Measurements from ENCODE around the gene MALRD1. TPM values are rescaled to one million over a fixed set of nuclear protein-coding genes. Genes with fewer than 3 reads are reported as not detected.

MALRD1 gene
- total and polyA plus RNA-seq, 2 donors from 2014 or later = 2.0 to 2.4 TPM

- Histone ChIP-seq H3K27ac (ENCODE audit: low read depth in 2 of 2, low read length in 2 of 2) (no peak overlapping the region), H3K9me3 (ENCODE audit: control insufficient read depth in 2 of 3, insufficient read depth in 1 of 3, low read length in 3 of 3) (no peaks in the 10 kb centered on the region), H3K36me3 (ENCODE audit: control insufficient read depth in 2 of 3, insufficient read depth in 3 of 3, low read length in 3 of 3) (no peaks in the 10 kb centered on the region), H3K9ac (ENCODE audit: low read length in 3 of 3) (no peak overlapping the region), H3K4me1 (ENCODE audit: control insufficient read depth in 2 of 3, insufficient read depth in 2 of 3, low read depth in 1 of 3, low read length in 3 of 3) (no peaks in the 10 kb centered on the region), H3K4me3 (ENCODE audit: low read length in 3 of 3) (no peak overlapping the region), H3K27me3 (ENCODE audit: control insufficient read depth, insufficient read depth, low read length) (no peaks in the 10 kb centered on the region)
- TF ChIP-seq CTCF (IDR thresholded peaks at IDR 0.05; ENCODE audit: borderline replicate concordance, extremely low read depth, insufficient read depth) = no peak
- intact Hi-C loops (cut with DNase I) = no loop called here
- FAIRE-seq (no peak), DNase-seq (no peak)
Observed at GRCh38 chr10:19616966-19617365, 568.4 kb downstream of the MALRD1 start.

GRCh38 chr10:19620811-19621210 lies 572.2 kb downstream of the MALRD1 start:
- intact Hi-C loops (cut with DNase I) = no loop called here
- TF ChIP-seq CTCF (IDR thresholded peaks at IDR 0.05; ENCODE audit: borderline replicate concordance, extremely low read depth, insufficient read depth) = no peak
- no peak overlapping the region for H3K4me3 ChIP-seq (ENCODE audit: low read length in 3 of 3)
- no peak overlapping the region for H3K9ac ChIP-seq (ENCODE audit: low read length in 3 of 3)
- no peak overlapping the region for H3K27ac ChIP-seq (ENCODE audit: low read depth in 2 of 2, low read length in 2 of 2)
- no peaks in the 10 kb centered on the region for H3K4me1 ChIP-seq (ENCODE audit: control insufficient read depth in 2 of 3, insufficient read depth in 2 of 3, low read depth in 1 of 3, low read length in 3 of 3)
- DNase-seq (no peak), FAIRE-seq (no peak)
- H3K9me3 ChIP-seq (ENCODE audit: control insufficient read depth in 2 of 3, insufficient read depth in 1 of 3, low read length in 3 of 3) = no peaks in the 10 kb centered on the region
- no peaks in the 10 kb centered on the region for H3K36me3 ChIP-seq (ENCODE audit: control insufficient read depth in 2 of 3, insufficient read depth in 3 of 3, low read length in 3 of 3)
- H3K27me3 ChIP-seq (ENCODE audit: control insufficient read depth, insufficient read depth, low read length) = no peaks in the 10 kb centered on the region

GRCh38 chr10:19623321-19623720 lies 574.7 kb downstream of the MALRD1 start:
- Histone ChIP-seq H3K27ac (ENCODE audit: low read depth in 2 of 2, low read length in 2 of 2) (no peak overlapping the region), H3K36me3 (ENCODE audit: control insufficient read depth in 2 of 3, insufficient read depth in 3 of 3, low read length in 3 of 3) (no peaks in the 10 kb centered on the region), H3K9ac (ENCODE audit: low read length in 3 of 3) (no peak overlapping the region), H3K4me3 (ENCODE audit: low read length in 3 of 3) (no peak overlapping the region), H3K4me1 (ENCODE audit: control insufficient read depth in 2 of 3, insufficient read depth in 2 of 3, low read depth in 1 of 3, low read length in 3 of 3) (no peaks in the 10 kb centered on the region), H3K9me3 (ENCODE audit: control insufficient read depth in 2 of 3, insufficient read depth in 1 of 3, low read length in 3 of 3) (no peaks in the 10 kb centered on the region), H3K27me3 (ENCODE audit: control insufficient read depth, insufficient read depth, low read length) (no peaks in the 10 kb centered on the region)
- no peak for TF ChIP-seq CTCF (IDR thresholded peaks at IDR 0.05; ENCODE audit: borderline replicate concordance, extremely low read depth, insufficient read depth)
- intact Hi-C loops (cut with DNase I) = no loop called here
- DNase-seq (no peak), FAIRE-seq (no peak)

- H3K27ac ChIP-seq (ENCODE audit: low read depth in 2 of 2, low read length in 2 of 2) = no peak overlapping the region
- H3K9me3 ChIP-seq (ENCODE audit: control insufficient read depth in 2 of 3, insufficient read depth in 1 of 3, low read length in 3 of 3) = no peaks in the 10 kb centered on the region
- no peak overlapping the region for H3K9ac ChIP-seq (ENCODE audit: low read length in 3 of 3)
- H3K27me3 ChIP-seq (ENCODE audit: control insufficient read depth, insufficient read depth, low read length) = no peaks in the 10 kb centered on the region
- no peak overlapping the region for H3K4me3 ChIP-seq (ENCODE audit: low read length in 3 of 3)
- DNase-seq (no peak), FAIRE-seq (no peak)
- H3K4me1 ChIP-seq (ENCODE audit: control insufficient read depth in 2 of 3, insufficient read depth in 2 of 3, low read depth in 1 of 3, low read length in 3 of 3) = peaks cover 0 to 2% (median 0%) of the 10 kb centered on the region in 3 donors
- H3K36me3 ChIP-seq (ENCODE audit: control insufficient read depth in 2 of 3, insufficient read depth in 3 of 3, low read length in 3 of 3) = no peaks in the 10 kb centered on the region
- intact Hi-C loops (cut with DNase I) = no loop called here
- TF ChIP-seq CTCF (IDR thresholded peaks at IDR 0.05; ENCODE audit: borderline replicate concordance, extremely low read depth, insufficient read depth) = no peak
Observed at GRCh38 chr10:19626156-19626555, 577.6 kb downstream of the MALRD1 start.

All from kidney (tissue), 14 donors.